HepG2 (cell line): Measurements from ENCODE around the gene RAB36. TPM values are rescaled to one million over a fixed set of nuclear protein-coding genes. Genes with fewer than 3 reads are reported as not detected.

Experiments
- ATAC-seq: fragments of 200-7000 bp; cut with Tn5 transposase; 3 replicates; pipeline ENCODE4 v1.9.1; 2020; ENCODE audit warnings: mild to moderate bottlenecking, moderate library complexity
- BruUV-seq: library from RNA; stranded (reverse); fragments of 400-500 nt; replicated peaks from 2 replicates; lab custom pipeline; 2021; lab: Mats Ljungman, UMichigan
- CTCF ChIA-PET: fragments of 300-600 bp; formaldehyde crosslinking; extraction: SDS; loops from one replicate; lab custom pipeline; 2021; ENCODE audit warnings: low total read pairs, inconsistent platforms, low intra/inter-chr PET ratio; lab: Yijun Ruan, JAX
- POLR2A ChIA-PET: fragments of 350-600 bp; sonication (Branson Sonifier 250); formaldehyde crosslinking; loops from one replicate; lab custom pipeline; 2020; ENCODE audit warnings: antibody characterized with exemption, inconsistent platforms; lab: Yijun Ruan, JAX
- DNase-seq: peaks from one replicate; pipeline ENCODE4 v3.0.0-alpha.2; 2015; ENCODE audit warnings: low spot score
- FAIRE-seq: peaks from 3 replicates; lab custom pipeline; 2011; peaks lifted over from hg19 to GRCh38; lab: Jason Lieb, UNC
- H2AFZ ChIP-seq: one replicate; pipeline ENCODE4 v1.6.1; 2011; ENCODE audit warnings: low read length, inconsistent platforms
- H3K27ac ChIP-seq: fragments of 300-600 bp; 3 replicates; pipeline ENCODE4 v1.8.0; 2011; ENCODE audit warnings: mixed run types, mild to moderate bottlenecking, mixed read lengths, low read length, inconsistent platforms; ENCODE audit not compliant: insufficient read depth; ENCODE audit errors: extremely low read length
- H3K27me3 ChIP-seq, 2 experiments: fragments of 200-600 bp in 1 of 2; 2 replicates in 1 of 2; 3 replicates in 1 of 2; pipeline versions ENCODE4 v1.6.0 to v1.8.0; 2011; ENCODE audit warnings: low read length in 2 of 2, mild to moderate bottlenecking in 2 of 2, moderate library complexity in 2 of 2, inconsistent platforms in 1 of 2; ENCODE audit not compliant: insufficient read depth in 2 of 2, control insufficient read depth in 1 of 2
- H3K36me3 ChIP-seq, 2 experiments: fragments of 200-600 bp in 1 of 2; replicated peaks in 1 of 2; 2 replicates in 1 of 2; 3 replicates in 1 of 2; pipeline versions ENCODE4 v1.5.1 to v1.8.0; 2011; ENCODE audit warnings: low read length in 2 of 2, inconsistent platforms in 1 of 2; ENCODE audit not compliant: insufficient read depth in 2 of 2, control insufficient read depth in 1 of 2
- H3K4me1 ChIP-seq: 2 replicates; pipeline ENCODE4 v1.5.1; 2012; ENCODE audit warnings: low read length, inconsistent platforms; ENCODE audit not compliant: insufficient read depth
- H3K4me2 ChIP-seq: 2 replicates; pipeline ENCODE4 v1.6.0; 2011; ENCODE audit warnings: low read depth, low read length, inconsistent platforms
- H3K4me3 ChIP-seq, 3 experiments: fragments of 200-600 bp in 1 of 3; sonication (generic), shearing (Covaris generic) in 1 of 3; replicated peaks in 1 of 3; 2 replicates each; pipeline ENCODE4 v1.5.1; 2011 to 2016; ENCODE audit warnings: low read length in 3 of 3, inconsistent platforms in 2 of 3, low read depth in 2 of 3, mild to moderate bottlenecking in 2 of 3, control low read depth in 1 of 3, mixed read lengths in 1 of 3; ENCODE audit not compliant: insufficient read depth in 1 of 3
- H3K79me2 ChIP-seq: one replicate; pipeline ENCODE4 v1.6.1; 2011; ENCODE audit warnings: low read length, inconsistent platforms; ENCODE audit not compliant: insufficient read depth
- H3K9ac ChIP-seq: 2 replicates; pipeline ENCODE4 v1.6.0; 2011; ENCODE audit warnings: mild to moderate bottlenecking, low read depth, low read length, inconsistent platforms; ENCODE audit not compliant: insufficient read depth
- H3K9me3 ChIP-seq: 2 replicates; pipeline ENCODE4 v1.5.1; 2012; ENCODE audit warnings: mild to moderate bottlenecking, low read length
- H4K20me1 ChIP-seq: 2 replicates; pipeline ENCODE4 v1.6.0; 2011; ENCODE audit warnings: inconsistent platforms, mild to moderate bottlenecking, low read length, moderate library complexity; ENCODE audit not compliant: insufficient read depth
- AGO1 ChIP-seq: fragments of 200-400 bp; formaldehyde crosslinking; IDR thresholded peaks from 2 replicates; pipeline ENCODE4 v1.6.1; 2017; ENCODE audit warnings: mild to moderate bottlenecking, low read depth, low read length, moderate library complexity; ENCODE audit not compliant: poor library complexity, severe bottlenecking
- CEBPB ChIP-seq: IDR thresholded peaks from 2 replicates; pipeline ENCODE4 v1.6.1; 2011; ENCODE audit warnings: low read depth, low read length, improper control_type of control experiment, borderline replicate concordance
- CEBPG ChIP-seq: IDR thresholded peaks from 2 replicates; pipeline ENCODE4 v1.6.1; 2016
- ETV5 ChIP-seq: IDR thresholded peaks from 2 replicates; pipeline ENCODE4 v1.6.1; 2018; ENCODE audit warnings: missing biosample characterization, missing genetic modification reagents, inconsistent platforms, borderline replicate concordance
- HDAC1 ChIP-seq: sonication (generic); formaldehyde crosslinking; IDR thresholded peaks from 2 replicates; pipeline ENCODE4 v1.5.1; 2020; ENCODE audit warnings: mild to moderate bottlenecking, missing genetic modification reagents
- KLF16 ChIP-seq, 2 experiments: sonication (generic) in 1 of 2; formaldehyde crosslinking in 1 of 2; IDR thresholded peaks; 2 replicates each; pipeline versions ENCODE4 v1.6.1 to v1.8.0; 2016 to 2023; ENCODE audit warnings: missing genetic modification reagents in 2 of 2, missing compliant biosample characterization in 1 of 2
- NR2F2 ChIP-seq: IDR thresholded peaks from 2 replicates; pipeline ENCODE4 v1.6.1; 2012; ENCODE audit warnings: low read depth, inconsistent platforms, borderline replicate concordance
- PCBP1 ChIP-seq: fragments of 200-400 bp; formaldehyde crosslinking; IDR thresholded peaks from 2 replicates; pipeline ENCODE4 v1.6.1; 2017; ENCODE audit warnings: mild to moderate bottlenecking, low read depth, low read length, borderline replicate concordance
- POLR2A ChIP-seq, 2 experiments: IDR thresholded peaks; 2 replicates each; pipeline ENCODE4 v1.6.1; 2011; ENCODE audit warnings: low read depth in 2 of 2, low read length in 2 of 2, mild to moderate bottlenecking in 1 of 2, moderate library complexity in 1 of 2; ENCODE audit not compliant: insufficient read depth in 1 of 2
- REL ChIP-seq: sonication (generic); formaldehyde crosslinking; conservative IDR thresholded peaks from 2 replicates; pipeline ENCODE4 v1.8.0; 2022; ENCODE audit warnings: mild to moderate bottlenecking, missing genetic modification reagents, moderate library complexity
- RFXANK ChIP-seq: IDR thresholded peaks from 2 replicates; pipeline ENCODE4 v1.6.1; 2016
- SNAPC5 ChIP-seq: sonication (generic); formaldehyde crosslinking; IDR thresholded peaks from 2 replicates; pipeline ENCODE4 v1.8.1; 2023; ENCODE audit warnings: mild to moderate bottlenecking, missing genetic modification reagents, borderline replicate concordance
- TCF7 ChIP-seq: sonication (generic); IDR thresholded peaks from 2 replicates; pipeline ENCODE4 v1.6.1; 2016; ENCODE audit warnings: antibody characterized with exemption, low read depth
- TFAP4 ChIP-seq: sonication (generic); IDR thresholded peaks from 2 replicates; pipeline ENCODE4 v1.6.1; 2016; ENCODE audit warnings: low read depth, borderline replicate concordance
- ZNF3 ChIP-seq: IDR thresholded peaks from 2 replicates; pipeline ENCODE4 v1.7.0; 2017; ENCODE audit warnings: inconsistent platforms
- ZNF446 ChIP-seq: sonication (generic); formaldehyde crosslinking; IDR thresholded peaks from 2 replicates; pipeline ENCODE4 v1.5.0; 2020; ENCODE audit warnings: mild to moderate bottlenecking, missing genetic modification reagents
- ZNF580 ChIP-seq: IDR thresholded peaks from 2 replicates; pipeline ENCODE4 v1.6.1; 2016; ENCODE audit warnings: low read depth, borderline replicate concordance
- WGBS: methylation state at CpG from one replicate; pipeline ENCODE4 v1.1.6; 2017; ENCODE audit warnings: low lambda C conversion rate; 5-methylcytosine and 5-hydroxymethylcytosine counted together
- in situ Hi-C: cut with HindIII; loops from 2 replicates; pipeline ENCODE4 v1.10.0; 2017; ENCODE audit warnings: low pct_unique_long_range_greater_than_20kb; ENCODE audit not compliant: extremely low pct_ligation_motif_present
- intact Hi-C: fragments of 100-400 bp; cut with micrococcal nuclease; formaldehyde crosslinking; loops from one replicate; pipeline ENCODE4 v1.10.0; 2022; ENCODE audit not compliant: unreplicated experiment
- polyA plus RNA-seq, 8 experiments: library from polyadenylated mRNA; depleted of rRNA in 3 of 8; stranded (reverse) in 7 of 8; unstranded in 1 of 8; fragments of >200 nt; fragmentation: Illumina TruSeq in 4 of 8; extraction: Trizol in 4 of 8; gene quantifications; 2 replicates each; pipeline versions ENCODE4 v1.2.1 to v1.2.3, GENCODE V29; 2011 to 2016; ENCODE audit warnings: low read depth in 4 of 8, missing spikeins in 1 of 8, mixed read lengths in 1 of 8; ENCODE audit not compliant: insufficient read depth in 1 of 8
- total RNA-seq, 5 experiments: library from RNA; depleted of rRNA; stranded (reverse); fragments of >200 nt; fragmentation: Illumina TruSeq; extraction: Trizol; gene quantifications; 2 replicates each; pipeline ENCODE4 v1.2.3, GENCODE V29; 2016; ENCODE audit warnings: low read depth in 1 of 5
- TF ChIP-seq, protein P1 (sequence below): sonication (generic); formaldehyde crosslinking; IDR thresholded peaks from 2 replicates; pipeline ENCODE4 v1.8.0; 2022; ENCODE audit warnings: missing genetic modification reagents, mild to moderate bottlenecking, borderline replicate concordance
- TF ChIP-seq, protein P2 (sequence below): IDR thresholded peaks from 2 replicates; pipeline ENCODE4 v1.6.1; 2016; ENCODE audit warnings: missing biosample characterization, missing genetic modification reagents, low read depth

RAB36 gene
- total and polyA plus RNA-seq, 2 of the 13 experiments (the other 11 are each of a cell fraction or from before 2014, with no cell fraction given), result 0.24 to 0.86 TPM

DNA sequence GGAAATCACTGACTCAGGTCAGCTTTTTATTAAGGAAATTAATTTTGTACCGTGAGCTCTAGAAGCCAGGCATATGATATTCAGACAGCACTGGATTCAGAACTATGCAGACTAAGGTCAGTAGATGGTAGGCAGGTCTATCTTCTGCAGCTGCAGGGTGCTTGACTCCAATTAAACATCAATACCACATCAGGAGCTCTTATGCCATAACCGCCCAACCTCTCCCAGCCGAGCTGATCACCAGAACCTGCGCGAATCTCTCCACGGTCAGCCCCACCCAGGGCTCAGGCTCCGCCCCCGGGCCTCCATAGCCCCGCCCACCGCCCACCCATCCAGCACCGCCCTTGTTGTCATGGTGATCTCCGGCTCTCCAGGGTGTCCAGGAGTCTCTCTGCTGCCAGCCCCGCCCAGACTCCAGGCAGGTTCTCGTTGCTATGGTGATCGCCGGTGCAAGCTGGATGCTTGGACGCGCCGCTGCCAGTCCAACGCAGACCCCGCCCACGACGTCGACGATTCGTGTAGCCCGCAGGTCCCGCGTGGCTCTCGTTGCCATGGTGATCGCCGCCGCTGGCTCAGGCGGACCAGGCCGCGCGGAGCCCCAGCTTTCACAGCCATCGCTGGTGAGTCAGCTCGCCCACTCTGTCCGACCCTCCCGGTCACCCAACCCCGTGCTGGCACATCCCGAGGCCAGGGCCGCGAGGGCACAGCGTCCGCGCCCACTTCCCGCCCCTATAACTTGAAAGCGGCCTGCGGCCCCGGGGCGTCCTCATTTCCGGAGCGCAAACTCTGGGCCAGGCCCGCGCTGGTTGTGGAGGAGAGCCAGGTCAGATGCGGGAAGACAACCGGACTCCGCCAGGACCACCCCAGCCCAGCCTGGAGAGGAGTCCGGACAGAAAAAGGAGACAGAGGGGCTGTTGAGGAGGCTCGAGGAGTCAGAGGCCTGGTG is at the start of gene RAB36 (continued):
- TF ChIP-seq HDAC1 (CRISPR knock-in tag) (peak; percentile 59), REL (CRISPR knock-in tag) (no peak), ZNF446 (CRISPR knock-in tag) (no peak), NR2F2 (no peak), ZNF580 (CRISPR knock-in tag) (no peak), TCF7 (no peak), POLR2A (IDR thresholded peaks at IDR 0.05; ENCODE audit: insufficient read depth in 1 of 2, low read depth in 2 of 2, low read length in 2 of 2) (peak; percentile 38 to 44; a peak in 3 of 4 replicates), CEBPB (no peak; the same call in 1 of the 2 replicates)
- TF ChIP-seq, protein P1, sequence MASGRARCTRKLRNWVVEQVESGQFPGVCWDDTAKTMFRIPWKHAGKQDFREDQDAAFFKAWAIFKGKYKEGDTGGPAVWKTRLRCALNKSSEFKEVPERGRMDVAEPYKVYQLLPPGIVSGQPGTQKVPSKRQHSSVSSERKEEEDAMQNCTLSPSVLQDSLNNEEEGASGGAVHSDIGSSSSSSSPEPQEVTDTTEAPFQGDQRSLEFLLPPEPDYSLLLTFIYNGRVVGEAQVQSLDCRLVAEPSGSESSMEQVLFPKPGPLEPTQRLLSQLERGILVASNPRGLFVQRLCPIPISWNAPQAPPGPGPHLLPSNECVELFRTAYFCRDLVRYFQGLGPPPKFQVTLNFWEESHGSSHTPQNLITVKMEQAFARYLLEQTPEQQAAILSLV (CRISPR knock-in tag), result no peak

GRCh38 chr22:23095733-23096342 is 49.4 kb upstream of the RAB36 start:
- no peak overlapping the region for H3K4me2 ChIP-seq
- no peak overlapping the region for H3K27ac ChIP-seq
- intact Hi-C loops (loop anchor here (2.0 kb wide), 1 partner anchor 33 kb away; no protein-coding TSS in a partner anchor), in situ Hi-C loops (no loop called here)
- no peak overlapping the region for H3K4me3 ChIP-seq
- H3K27me3 ChIP-seq, result no peaks in the 10 kb centered on the region
- no TSS peak for BruUV-seq
- ATAC-seq, result no peak
- H3K9ac ChIP-seq, result no peak overlapping the region
- WGBS, result 98% methylated on average over 37 of the region's 45 CpGs
- no peak for DNase-seq
- ChIA-PET POLR2A (interaction anchor here (1.8 kb wide), 1 partner anchor 20 kb away, joined by 4 read pairs; no protein-coding TSS in a partner anchor), CTCF (no interaction called here)
- H2AFZ ChIP-seq, result no peak overlapping the region
- no peak for FAIRE-seq
- H4K20me1 ChIP-seq, result peaks cover 5% of the 10 kb centered on the region; the same call in 1 of the 2 replicates
- H3K36me3 ChIP-seq, result peaks cover 13 to 31% of the 10 kb centered on the region in 2 experiments; a peak in 4 of 5 replicates
- H3K79me2 ChIP-seq, result no peaks in the 10 kb centered on the region
- no peaks in the 10 kb centered on the region for H3K4me1 ChIP-seq
- H3K9me3 ChIP-seq, result no peaks in the 10 kb centered on the region
- no peak for TF ChIP-seq ZNF3
- TF ChIP-seq KLF16 (CRISPR knock-in tag; IDR thresholded peaks at IDR 0.05), result no peak
- TF ChIP-seq, protein P2, sequence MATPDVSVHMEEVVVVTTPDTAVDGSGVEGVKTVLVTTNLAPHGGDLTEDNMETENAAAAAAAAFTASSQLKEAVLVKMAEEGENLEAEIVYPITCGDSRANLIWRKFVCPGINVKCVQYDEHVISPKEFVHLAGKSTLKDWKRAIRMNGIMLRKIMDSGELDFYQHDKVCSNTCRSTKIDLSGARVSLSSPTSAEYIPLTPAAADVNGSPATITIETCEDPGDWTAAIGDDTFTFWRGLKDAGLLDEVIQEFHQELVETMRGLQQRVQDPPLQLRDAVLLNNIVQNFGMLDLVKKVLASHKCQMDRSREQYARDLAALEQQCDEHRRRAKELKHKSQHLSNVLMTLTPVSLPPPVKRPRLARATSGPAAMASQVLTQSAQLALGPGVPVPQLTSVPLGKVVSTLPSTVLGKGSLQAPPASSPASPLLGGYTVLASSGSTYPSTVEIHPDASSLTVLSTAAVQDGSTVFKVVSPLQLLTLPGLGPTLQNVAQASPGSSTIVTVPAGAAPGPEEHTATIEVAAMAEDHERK, result no peak
- TF ChIP-seq SNAPC5, result no peak
- no peak for TF ChIP-seq RFXANK (CRISPR knock-in tag)
- TF ChIP-seq CEBPG, result no peak
- no peak for TF ChIP-seq PCBP1
- no peak for TF ChIP-seq AGO1
- no peak for TF ChIP-seq TFAP4
- TF ChIP-seq ETV5, result no peak
